Skeletal muscle cell (primary cell): Measurements from ENCODE around the gene SDHAF2.

ENCODE experiments used
- DNase-seq: peaks from one replicate; pipeline ENCODE4 v3.0.0-alpha.2; 2010; ENCODE audit warnings: low read depth
- H3K4me3 ChIP-seq: 2 replicates; pipeline ENCODE4 v1.5.1; 2011; ENCODE audit warnings: low read depth, mild to moderate bottlenecking, control low read depth, low read length, moderate library complexity

SDHAF2 gene

GRCh38 chr11:61491736-61492395 lies 61.9 kb downstream of the SDHAF2 start:
- no peak for DNase-seq
- H3K4me3 ChIP-seq, result no peak overlapping the region

GRCh38 chr11:61494381-61494961 lies 64.5 kb downstream of the SDHAF2 start:
- no peak overlapping the region for H3K4me3 ChIP-seq
- no peak for DNase-seq

DNA sequence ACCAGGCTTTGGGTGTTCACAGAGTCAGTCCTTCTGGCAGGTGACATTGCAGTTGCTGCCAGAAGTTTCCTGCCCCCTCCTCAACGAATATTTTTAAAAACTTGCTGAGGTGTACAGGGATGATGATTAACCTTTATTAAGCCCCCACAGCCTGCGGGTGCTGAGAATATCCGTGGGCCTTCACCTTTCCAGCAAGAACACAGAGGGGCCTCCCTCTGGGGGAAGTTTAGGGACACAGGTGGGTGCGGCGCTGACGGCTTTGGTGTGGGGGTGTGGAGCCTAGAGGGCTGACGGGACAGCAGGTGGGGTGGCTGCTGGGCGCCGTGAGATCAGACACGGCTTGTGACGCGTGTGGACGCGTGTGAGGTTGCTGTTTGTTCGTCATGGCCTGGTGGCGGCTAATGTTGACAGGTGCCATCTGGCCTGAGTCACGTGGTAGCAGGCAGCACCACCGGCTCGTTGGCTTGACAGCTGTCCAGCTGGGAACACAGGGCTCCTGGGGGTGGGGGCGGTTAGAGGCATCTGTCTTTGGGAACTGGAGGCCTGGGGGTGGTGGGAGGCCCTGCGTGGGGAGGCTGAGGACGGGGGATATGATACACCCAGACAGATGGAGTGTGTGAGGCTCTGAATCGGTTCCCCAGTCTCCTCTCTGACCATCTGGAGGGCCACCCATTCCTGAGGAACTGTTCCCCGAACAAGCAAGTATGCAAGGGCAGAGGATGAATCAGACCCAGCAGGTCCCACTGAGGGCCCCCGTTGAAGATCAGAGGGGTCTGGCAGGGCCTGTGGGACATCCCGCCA lies 66.1 kb downstream of the SDHAF2 start:
- no peak overlapping the region for H3K4me3 ChIP-seq
- peak; percentile 54 for DNase-seq
